ENCODE measurements around the gene PLXNA2.

Gene PLXNA2

GRCh38 chr1:208149776-208150514 is 94.2 kb downstream of the PLXNA2 start:
- in situ Hi-C loops (cut with HindIII; ENCODE audit: low sequenced_read_pairs) = no loop called here

- in situ Hi-C loops (cut with HindIII; ENCODE audit: low sequenced_read_pairs) = no loop called here
Measured at GRCh38 chr1:208149213-208149612, 95.0 kb downstream of the PLXNA2 start.

GRCh38 chr1:208148380-208148779 is 95.8 kb downstream of the PLXNA2 start:
- in situ Hi-C loops (cut with HindIII; ENCODE audit: low sequenced_read_pairs) = no loop called here

GRCh38 chr1:208146650-208147049 is 97.5 kb downstream of the PLXNA2 start:
- in situ Hi-C loops (cut with HindIII; ENCODE audit: low sequenced_read_pairs) = no loop called here

- in situ Hi-C loops (cut with HindIII; ENCODE audit: low sequenced_read_pairs) = no loop called here
Measured at GRCh38 chr1:208145167-208145566, 99.0 kb downstream of the PLXNA2 start.

- in situ Hi-C loops (cut with HindIII; ENCODE audit: low sequenced_read_pairs) = no loop called here
Measured at GRCh38 chr1:208142590-208143382, 101.4 kb downstream of the PLXNA2 start.

- in situ Hi-C loops (cut with HindIII; ENCODE audit: low sequenced_read_pairs) = no loop called here
Measured at GRCh38 chr1:208141610-208142192, 102.5 kb downstream of the PLXNA2 start.

GRCh38 chr1:208139434-208140045 is 104.6 kb downstream of the PLXNA2 start:
- in situ Hi-C loops (cut with HindIII; ENCODE audit: low sequenced_read_pairs) = no loop called here

- in situ Hi-C loops (cut with HindIII; ENCODE audit: low sequenced_read_pairs) = no loop called here
Measured at GRCh38 chr1:208137193-208137592, 107.0 kb downstream of the PLXNA2 start.

GRCh38 chr1:208136459-208137182 is 107.6 kb downstream of the PLXNA2 start:
- in situ Hi-C loops (cut with HindIII; ENCODE audit: low sequenced_read_pairs) = no loop called here

- in situ Hi-C loops (cut with HindIII; ENCODE audit: low sequenced_read_pairs) = no loop called here
Measured at GRCh38 chr1:208135354-208135753, 108.8 kb downstream of the PLXNA2 start.

GRCh38 chr1:208134491-208134890 is 109.7 kb downstream of the PLXNA2 start:
- in situ Hi-C loops (cut with HindIII; ENCODE audit: low sequenced_read_pairs) = no loop called here

GRCh38 chr1:208133355-208133754 is 110.8 kb downstream of the PLXNA2 start:
- in situ Hi-C loops (cut with HindIII; ENCODE audit: low sequenced_read_pairs) = no loop called here

GRCh38 chr1:208132287-208132882 is 111.8 kb downstream of the PLXNA2 start:
- in situ Hi-C loops (cut with HindIII; ENCODE audit: low sequenced_read_pairs) = no loop called here

- in situ Hi-C loops (cut with HindIII; ENCODE audit: low sequenced_read_pairs) = no loop called here
Measured at GRCh38 chr1:208131621-208132286, 112.4 kb downstream of the PLXNA2 start.

- in situ Hi-C loops (cut with HindIII; ENCODE audit: low sequenced_read_pairs) = no loop called here
Measured at GRCh38 chr1:208129487-208129886, 114.7 kb downstream of the PLXNA2 start.

- in situ Hi-C loops (cut with HindIII; ENCODE audit: low sequenced_read_pairs) = no loop called here
Measured at GRCh38 chr1:208129060-208129459, 115.1 kb downstream of the PLXNA2 start.

- in situ Hi-C loops (cut with HindIII; ENCODE audit: low sequenced_read_pairs) = no loop called here
Measured at GRCh38 chr1:208127792-208128529, 116.2 kb downstream of the PLXNA2 start.

GRCh38 chr1:208127284-208127683 is 116.9 kb downstream of the PLXNA2 start:
- in situ Hi-C loops (cut with HindIII; ENCODE audit: low sequenced_read_pairs) = no loop called here
